ENCODE data around the gene APPL2.

Gene APPL2

GRCh38 chr12:105177208-105177607 is 58.8 kb downstream of the APPL2 start:
- H3K4me1 ChIP-seq (ENCODE audit: low read depth, poor library complexity, severe bottlenecking): no peaks in the 10 kb centered on the region
- TF ChIP-seq CTCF (conservative IDR thresholded peaks at IDR 0.05; ENCODE audit: low read depth, low read length): no peak
- H2AFZ ChIP-seq (ENCODE audit: low read depth): no peak overlapping the region
- no peaks in the 10 kb centered on the region for H3K27me3 ChIP-seq (ENCODE audit: insufficient read depth, low read depth)
- H3K9ac ChIP-seq: no peak overlapping the region
- no peak overlapping the region for H3K27ac ChIP-seq
- H3K79me2 ChIP-seq (ENCODE audit: insufficient read depth, low read depth): no peaks in the 10 kb centered on the region
- H3K36me3 ChIP-seq (ENCODE audit: insufficient read depth): no peaks in the 10 kb centered on the region
- no peak overlapping the region for H3K4me3 ChIP-seq (IDR thresholded peaks at IDR 0.05; ENCODE audit: insufficient read depth, low read depth, low read length)
- no peaks in the 10 kb centered on the region for H4K20me1 ChIP-seq (ENCODE audit: insufficient read depth)
- no peak overlapping the region for H3K4me2 ChIP-seq

GRCh38 chr12:105175397-105175990 is 60.5 kb downstream of the APPL2 start:
- Histone ChIP-seq H4K20me1 (ENCODE audit: insufficient read depth) (no peaks in the 10 kb centered on the region), H3K4me3 (IDR thresholded peaks at IDR 0.05; ENCODE audit: insufficient read depth, low read depth, low read length) (no peak overlapping the region), H3K36me3 (ENCODE audit: insufficient read depth) (no peaks in the 10 kb centered on the region), H3K27ac (no peak overlapping the region), H3K9ac (no peak overlapping the region), H3K27me3 (ENCODE audit: insufficient read depth, low read depth) (no peaks in the 10 kb centered on the region), H2AFZ (ENCODE audit: low read depth) (no peak overlapping the region), H3K79me2 (ENCODE audit: insufficient read depth, low read depth) (no peaks in the 10 kb centered on the region), H3K4me1 (ENCODE audit: low read depth, poor library complexity, severe bottlenecking) (no peaks in the 10 kb centered on the region), H3K4me2 (no peak overlapping the region)
- no peak for TF ChIP-seq CTCF (conservative IDR thresholded peaks at IDR 0.05; ENCODE audit: low read depth, low read length)

- H3K4me1 ChIP-seq (ENCODE audit: low read depth, poor library complexity, severe bottlenecking): no peaks in the 10 kb centered on the region
- no peak overlapping the region for H3K4me3 ChIP-seq (IDR thresholded peaks at IDR 0.05; ENCODE audit: insufficient read depth, low read depth, low read length)
- no peaks in the 10 kb centered on the region for H3K79me2 ChIP-seq (ENCODE audit: insufficient read depth, low read depth)
- H3K27ac ChIP-seq: no peak overlapping the region
- H4K20me1 ChIP-seq (ENCODE audit: insufficient read depth): no peaks in the 10 kb centered on the region
- H3K27me3 ChIP-seq (ENCODE audit: insufficient read depth, low read depth): no peaks in the 10 kb centered on the region
- H2AFZ ChIP-seq (ENCODE audit: low read depth): no peak overlapping the region
- no peak overlapping the region for H3K9ac ChIP-seq
- H3K4me2 ChIP-seq: no peak overlapping the region
- H3K36me3 ChIP-seq (ENCODE audit: insufficient read depth): no peaks in the 10 kb centered on the region
- TF ChIP-seq CTCF (conservative IDR thresholded peaks at IDR 0.05; ENCODE audit: low read depth, low read length): no peak
Observed at GRCh38 chr12:105171691-105172436, 64.1 kb downstream of the APPL2 start.

- Histone ChIP-seq H3K4me2 (no peak overlapping the region), H3K4me3 (IDR thresholded peaks at IDR 0.05; ENCODE audit: insufficient read depth, low read depth, low read length) (no peak overlapping the region), H4K20me1 (ENCODE audit: insufficient read depth) (no peaks in the 10 kb centered on the region), H3K4me1 (ENCODE audit: low read depth, poor library complexity, severe bottlenecking) (no peaks in the 10 kb centered on the region), H3K27me3 (ENCODE audit: insufficient read depth, low read depth) (no peaks in the 10 kb centered on the region), H3K79me2 (ENCODE audit: insufficient read depth, low read depth) (no peaks in the 10 kb centered on the region), H2AFZ (ENCODE audit: low read depth) (no peak overlapping the region), H3K9ac (no peak overlapping the region), H3K27ac (no peak overlapping the region), H3K36me3 (ENCODE audit: insufficient read depth) (no peaks in the 10 kb centered on the region)
- TF ChIP-seq CTCF (conservative IDR thresholded peaks at IDR 0.05; ENCODE audit: low read depth, low read length): no peak
Observed at GRCh38 chr12:105170139-105170538, 65.8 kb downstream of the APPL2 start.
